Measurements from ENCODE around the gene TMPRSS6.

DNA sequence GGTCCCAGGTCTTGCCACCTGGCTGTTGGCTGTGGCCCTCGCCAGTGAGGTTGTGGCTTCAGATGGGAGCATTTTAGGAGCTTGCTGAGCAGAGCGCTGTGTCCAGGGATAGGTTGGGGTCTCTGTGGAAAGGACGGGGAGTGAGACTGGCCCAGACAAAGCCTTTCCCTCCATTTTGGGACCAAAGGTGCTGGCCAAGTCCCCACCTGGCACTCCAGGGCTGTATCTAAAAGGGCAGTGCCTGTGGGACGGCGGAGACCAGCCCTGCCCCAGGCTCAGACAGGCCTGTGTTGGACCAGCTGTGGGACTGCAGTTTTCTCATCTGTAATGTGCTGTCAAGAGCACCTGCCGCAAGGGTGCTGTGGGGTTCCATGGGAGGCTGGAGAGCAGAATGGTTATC is 62.9 kb downstream of the TMPRSS6 start:
- no peak for TF ChIP-seq CTCF (IDR thresholded peaks at IDR 0.05)
- no peak for TF ChIP-seq POLR2A (IDR thresholded peaks at IDR 0.05)
